Mucosa of stomach (tissue), 1 donor: ENCODE results near the gene ACYP2.
"Not testable (repeated sequence)": the region's sequence is repeated elsewhere in the genome, so short reads cannot be mapped to it uniquely, and the experiment has no call there.

Experiments
- H3K27me3 ChIP-seq: one replicate; pipeline ENCODE4 v1.7.0; 2013; ENCODE audit warnings: mild to moderate bottlenecking, low read length; ENCODE audit not compliant: control insufficient read depth, insufficient read depth
- H3K36me3 ChIP-seq: one replicate; pipeline ENCODE4 v1.7.0; 2013; ENCODE audit warnings: low read length; ENCODE audit not compliant: control insufficient read depth, insufficient read depth
- H3K4me1 ChIP-seq: one replicate; pipeline ENCODE4 v1.7.0; 2013; ENCODE audit warnings: mild to moderate bottlenecking, low read length; ENCODE audit not compliant: control insufficient read depth, insufficient read depth
- H3K4me3 ChIP-seq: one replicate; pipeline ENCODE4 v1.7.0; 2013; ENCODE audit warnings: low read length
- H3K9ac ChIP-seq: one replicate; pipeline ENCODE4 v1.7.0; 2013; ENCODE audit warnings: mild to moderate bottlenecking, low read length, moderate library complexity
- H3K9me3 ChIP-seq: one replicate; pipeline ENCODE4 v1.7.0; 2013; ENCODE audit warnings: mild to moderate bottlenecking, low read length, moderate library complexity; ENCODE audit not compliant: control insufficient read depth
- donor health status: Pancreatic carcinoma.

The ACYP2 gene

DNA sequence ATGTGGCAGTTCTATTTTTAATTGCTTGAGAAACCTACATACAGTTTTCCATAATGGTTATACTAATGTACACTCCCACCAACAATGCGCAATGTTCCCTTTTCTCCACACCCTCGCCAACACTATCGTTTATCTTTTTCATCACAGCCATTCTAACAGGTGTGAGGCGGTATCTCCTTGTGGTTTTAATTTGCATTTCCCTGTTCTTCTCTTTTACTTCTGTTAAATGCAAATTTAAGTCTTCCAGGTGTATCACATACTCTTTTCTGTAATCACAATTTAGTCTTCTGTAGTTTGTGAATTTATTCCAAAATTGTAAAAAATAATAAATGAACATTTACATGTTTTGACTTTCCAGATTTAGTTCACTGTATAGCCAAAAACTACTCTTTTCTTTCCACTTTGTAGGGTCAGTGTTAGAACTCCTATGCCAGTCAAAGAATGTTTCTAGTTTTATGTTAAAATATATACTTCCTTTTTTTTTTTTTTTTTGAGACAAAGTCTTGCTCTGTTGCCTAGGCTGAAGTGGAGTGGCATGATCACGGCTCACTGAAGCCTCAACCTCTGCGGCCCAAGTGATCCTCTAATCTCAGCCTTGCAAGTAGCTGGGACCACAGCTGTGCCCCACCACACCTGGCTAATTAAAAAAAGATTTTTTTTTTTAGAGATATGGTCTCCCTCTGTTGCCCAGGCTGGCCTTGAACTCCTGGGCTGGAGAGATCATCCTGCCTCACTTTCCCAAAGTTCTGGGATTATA lies 15.4 kb upstream of the ACYP2 start:
- Histone ChIP-seq H3K9me3 (no peaks in the 10 kb centered on the region), H3K27me3 (no peaks in the 10 kb centered on the region), H3K9ac (no peak overlapping the region), H3K36me3 (no peaks in the 10 kb centered on the region), H3K4me3 (no peak overlapping the region), H3K4me1 (no peaks in the 10 kb centered on the region)

DNA sequence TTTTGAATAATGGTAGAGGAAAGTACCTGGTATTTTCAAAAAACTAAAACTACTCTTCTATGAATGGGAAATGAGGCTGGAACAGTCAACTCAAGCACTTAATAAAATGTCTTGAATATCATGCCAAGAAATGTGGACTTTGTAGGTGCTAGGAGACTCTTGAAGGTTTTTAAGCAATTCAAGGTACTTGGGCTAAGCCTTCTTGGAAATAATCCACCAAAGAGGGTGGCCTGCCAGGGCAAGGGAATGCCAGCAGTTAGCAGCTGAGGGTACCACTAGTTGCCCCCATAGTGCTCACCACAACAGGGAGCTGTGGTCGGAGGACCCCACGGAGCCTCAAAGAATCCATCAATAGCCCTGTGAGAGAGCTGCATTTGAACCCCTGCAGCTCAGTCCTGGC lies 14.6 kb upstream of the ACYP2 start:
- Histone ChIP-seq H3K36me3 (no peaks in the 10 kb centered on the region), H3K9ac (no peak overlapping the region), H3K9me3 (no peaks in the 10 kb centered on the region), H3K4me1 (no peaks in the 10 kb centered on the region), H3K27me3 (no peaks in the 10 kb centered on the region), H3K4me3 (no peak overlapping the region)

DNA sequence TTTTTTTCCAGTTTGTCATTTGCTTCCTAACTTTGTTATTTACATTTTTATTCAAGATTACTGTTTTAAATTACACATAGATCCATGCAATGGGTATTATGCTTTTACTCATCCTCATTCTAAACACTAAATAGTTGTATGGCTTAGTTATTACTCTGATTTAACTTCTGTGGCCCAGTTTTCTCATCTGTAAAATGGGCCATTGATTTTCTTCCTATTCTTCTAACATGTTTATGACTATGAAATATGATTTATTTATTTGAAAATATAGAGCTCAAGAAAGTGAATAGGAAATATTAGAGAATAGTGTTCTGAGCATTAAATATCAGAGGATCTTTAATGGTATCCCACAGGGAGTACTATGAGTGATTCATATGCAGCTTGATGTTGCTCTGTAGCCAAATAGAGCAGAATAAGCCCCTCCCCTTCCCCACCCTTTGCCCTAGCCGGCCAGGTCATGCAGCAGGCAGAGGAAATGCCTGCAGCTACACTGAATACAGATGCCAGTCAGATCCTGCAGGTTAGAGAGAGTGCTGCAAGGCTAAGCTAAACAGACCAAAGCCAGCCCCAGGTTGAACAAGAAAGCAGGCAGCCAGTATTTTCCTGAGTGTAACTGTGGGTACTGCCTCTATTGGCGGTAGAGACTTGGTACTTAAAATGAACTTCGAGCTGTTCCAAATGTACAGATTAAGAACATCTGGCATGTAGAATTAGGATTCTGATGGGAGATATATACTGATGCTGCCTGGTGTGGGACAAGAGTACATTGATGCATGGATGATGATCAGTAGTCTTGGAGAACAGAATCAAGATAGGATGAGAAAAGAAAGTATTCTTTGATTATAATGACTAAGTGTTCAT lies 11.7 kb upstream of the ACYP2 start:
- H3K4me1 ChIP-seq = no peaks in the 10 kb centered on the region
- no peaks in the 10 kb centered on the region for H3K9me3 ChIP-seq
- H3K36me3 ChIP-seq = no peaks in the 10 kb centered on the region
- no peak overlapping the region for H3K4me3 ChIP-seq
- H3K27me3 ChIP-seq = no peaks in the 10 kb centered on the region
- H3K9ac ChIP-seq = no peak overlapping the region

DNA sequence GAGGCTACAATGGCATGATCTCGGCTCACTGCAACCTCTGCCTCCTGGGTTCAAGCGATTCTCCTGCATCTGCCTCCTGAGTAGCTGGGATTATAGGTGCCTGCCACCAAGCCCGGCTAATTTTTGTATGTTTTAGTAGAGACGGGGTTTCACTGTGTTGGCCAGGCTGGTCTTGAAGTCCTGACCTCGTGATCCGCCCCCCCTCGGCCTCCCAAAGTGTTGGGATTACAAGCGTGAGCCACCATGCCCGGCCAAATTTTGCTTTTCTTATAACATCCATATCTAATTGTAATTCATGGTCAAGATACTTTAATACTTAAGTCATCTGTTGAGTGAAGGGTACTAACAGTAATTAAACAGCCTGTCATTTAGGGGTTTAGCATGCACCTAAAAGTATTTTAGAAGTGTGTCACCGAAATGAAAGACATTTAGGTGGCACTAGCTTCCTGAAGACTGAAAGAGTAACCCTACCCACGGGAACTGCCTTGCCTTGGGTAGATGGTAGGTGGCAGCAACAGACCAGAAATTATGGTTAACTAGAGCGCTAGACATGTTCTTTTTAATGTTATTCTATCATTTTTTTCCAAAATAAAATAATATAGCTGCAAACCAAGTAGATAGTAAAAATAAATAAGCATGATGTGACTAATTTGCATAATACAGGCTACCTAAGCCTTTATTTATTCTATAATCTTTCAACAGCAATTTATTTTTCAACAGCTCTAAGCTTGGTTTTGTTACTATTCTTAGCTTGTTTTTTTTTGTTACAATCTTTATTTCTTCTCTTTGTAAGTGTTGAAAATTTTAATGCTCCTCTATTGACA lies 8.6 kb upstream of the ACYP2 start:
- no peaks in the 10 kb centered on the region for H3K4me1 ChIP-seq

DNA sequence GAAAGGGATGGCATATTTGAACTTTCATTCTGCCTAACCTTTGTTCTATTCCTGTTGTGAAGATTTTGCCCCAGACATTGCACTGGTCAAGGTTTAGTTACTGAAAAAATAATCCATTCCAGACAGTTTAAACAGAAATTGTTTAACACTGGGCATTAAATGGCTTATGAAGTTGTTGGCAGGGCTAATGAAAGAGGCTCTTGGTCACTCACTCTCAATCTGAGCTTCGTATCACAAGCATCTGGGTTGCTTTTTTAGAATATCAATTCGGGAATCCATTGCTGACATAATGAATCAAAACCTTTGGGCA lies 8.0 kb upstream of the ACYP2 start:
- H3K4me3 ChIP-seq = no peak overlapping the region
- no peaks in the 10 kb centered on the region for H3K27me3 ChIP-seq
- H3K36me3 ChIP-seq = no peaks in the 10 kb centered on the region
- H3K9ac ChIP-seq = no peak overlapping the region
- no peaks in the 10 kb centered on the region for H3K4me1 ChIP-seq
- H3K9me3 ChIP-seq = no peaks in the 10 kb centered on the region

More for the DNA sequence above, 8.6 kb upstream of the ACYP2 start:
- no peak overlapping the region for H3K9ac ChIP-seq
- no peaks in the 10 kb centered on the region for H3K27me3 ChIP-seq
- no peak overlapping the region for H3K4me3 ChIP-seq
- no peaks in the 10 kb centered on the region for H3K36me3 ChIP-seq
- no peaks in the 10 kb centered on the region for H3K9me3 ChIP-seq

DNA sequence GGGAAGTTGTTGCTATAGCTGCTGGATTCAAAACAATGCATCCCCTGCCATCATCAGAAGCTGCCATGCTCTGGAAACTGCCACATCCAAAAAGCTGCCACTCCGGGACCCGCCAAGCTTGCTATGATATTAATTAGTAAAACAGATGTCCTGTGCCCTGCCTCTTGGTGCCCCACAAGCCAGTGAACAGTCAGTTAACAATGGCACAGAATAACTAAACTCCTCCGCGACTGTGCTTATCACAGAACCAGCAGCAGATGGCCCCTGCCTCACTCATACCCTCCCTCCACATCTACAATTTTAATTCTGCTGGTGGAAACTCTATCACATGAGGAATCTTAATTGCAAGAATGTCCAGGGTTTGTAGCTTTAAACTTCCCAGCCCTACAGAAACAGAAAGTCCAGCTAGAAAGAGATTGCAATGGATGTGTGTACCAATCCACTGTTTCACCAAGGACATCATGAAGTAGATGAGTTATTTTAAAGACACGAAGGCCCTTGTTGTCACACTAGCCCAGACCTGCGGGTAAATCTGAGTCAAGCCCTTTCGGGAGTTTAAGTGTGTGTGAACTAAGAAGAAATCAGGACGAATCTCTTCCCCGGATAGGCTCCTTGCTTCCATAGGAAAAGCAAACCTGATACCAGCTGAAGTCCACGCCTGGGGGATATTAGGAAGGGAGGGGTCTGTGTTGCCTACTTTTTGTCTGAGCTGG lies 7.4 kb upstream of the ACYP2 start:
- H3K9ac ChIP-seq = no peak overlapping the region
- H3K4me1 ChIP-seq = no peaks in the 10 kb centered on the region
- H3K9me3 ChIP-seq = no peaks in the 10 kb centered on the region
- H3K36me3 ChIP-seq = no peaks in the 10 kb centered on the region
- H3K4me3 ChIP-seq = no peak overlapping the region
- H3K27me3 ChIP-seq = no peaks in the 10 kb centered on the region

DNA sequence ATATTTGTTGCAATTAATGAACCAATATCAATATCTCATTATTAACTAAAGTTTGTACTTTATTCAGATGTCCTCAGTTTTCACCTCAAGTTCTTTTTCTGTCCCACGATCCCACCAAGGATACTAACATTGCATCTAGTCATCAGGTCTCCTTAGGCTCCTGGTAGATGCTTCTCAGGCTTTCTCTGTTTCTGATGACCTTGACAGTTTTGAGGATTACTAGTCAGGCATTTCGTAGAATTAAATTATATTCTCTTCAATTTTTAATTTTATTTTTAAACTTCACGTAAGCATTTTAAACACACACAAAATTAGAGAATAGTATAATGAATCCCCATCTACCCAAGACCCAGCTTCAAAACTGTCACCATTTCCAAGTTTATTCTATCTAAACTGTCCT lies 5.6 kb upstream of the ACYP2 start:
- Histone ChIP-seq H3K9ac (no peak overlapping the region), H3K4me3 (no peak overlapping the region), H3K36me3 (no peaks in the 10 kb centered on the region), H3K4me1 (no peaks in the 10 kb centered on the region), H3K9me3 (no peaks in the 10 kb centered on the region), H3K27me3 (no peaks in the 10 kb centered on the region)

DNA sequence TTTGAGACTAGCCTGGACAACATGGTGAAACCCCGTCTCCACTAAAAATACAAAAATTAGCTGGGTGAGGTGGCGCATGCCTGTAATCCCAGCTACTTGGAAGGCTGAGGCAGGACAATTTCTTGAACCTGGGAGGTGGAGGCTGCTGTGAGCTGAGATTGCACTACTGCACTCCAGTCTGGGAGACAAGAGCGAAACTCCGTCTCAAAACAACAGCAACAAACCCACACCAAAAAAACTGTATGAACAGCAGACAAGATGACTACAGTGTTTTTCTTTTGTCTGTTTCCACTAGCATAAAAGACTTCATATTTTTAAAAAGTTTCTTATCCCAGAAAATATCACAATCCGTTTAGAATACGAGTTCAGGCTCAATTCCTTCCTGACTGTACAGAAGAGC lies 936 bp upstream of the ACYP2 start:
- not testable (repeated sequence) for H3K27me3 ChIP-seq, H3K4me1 ChIP-seq, H3K36me3 ChIP-seq, H3K9ac ChIP-seq, H3K9me3 ChIP-seq, H3K4me3 ChIP-seq

DNA sequence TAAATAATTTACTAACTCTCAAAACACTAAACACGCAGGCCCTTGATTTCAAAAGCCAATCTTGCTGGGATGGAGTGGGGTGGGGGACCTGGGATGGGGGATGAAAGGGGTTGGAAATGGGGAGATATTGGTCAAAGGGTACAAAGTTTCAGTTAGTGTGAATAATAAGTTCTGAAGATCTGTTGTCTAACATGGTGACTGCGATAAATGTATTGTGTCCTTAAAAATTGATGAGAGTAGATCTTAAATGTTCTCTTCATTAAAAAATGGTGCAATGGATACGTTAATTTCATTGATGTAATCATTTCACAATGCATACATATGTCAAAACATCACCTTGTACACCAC lies 505 bp upstream of the ACYP2 start:
- no peaks in the 10 kb centered on the region for H3K4me1 ChIP-seq
- H3K9ac ChIP-seq = peak overlapping the region; percentile 99
- H3K4me3 ChIP-seq = peak overlapping the region; percentile 93
- no peaks in the 10 kb centered on the region for H3K36me3 ChIP-seq
- no peaks in the 10 kb centered on the region for H3K27me3 ChIP-seq
- H3K9me3 ChIP-seq = no peaks in the 10 kb centered on the region

DNA sequence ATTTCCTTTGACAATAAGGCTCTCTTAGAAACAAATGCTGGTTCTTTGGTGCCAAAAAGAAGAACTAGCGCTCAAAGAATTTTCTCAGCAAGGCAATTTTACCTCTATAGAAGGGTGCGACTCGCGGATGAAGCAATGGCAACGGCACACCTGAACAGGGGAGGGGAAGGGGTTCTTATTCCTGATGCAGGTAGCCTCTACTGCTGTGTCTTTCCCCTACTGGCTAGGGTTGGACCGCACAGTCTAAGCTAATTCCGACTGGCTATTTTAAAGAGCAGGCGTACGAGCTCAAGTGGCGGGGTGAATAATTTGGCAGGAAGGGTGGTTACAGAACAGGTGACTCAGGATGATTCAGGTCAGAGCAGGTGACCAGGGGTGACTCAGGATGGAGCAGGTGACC lies 1.2 kb downstream of the ACYP2 start:
- H3K4me3 ChIP-seq, H3K27me3 ChIP-seq, H3K4me1 ChIP-seq, H3K36me3 ChIP-seq, H3K9ac ChIP-seq, H3K9me3 ChIP-seq: not testable (repeated sequence)

DNA sequence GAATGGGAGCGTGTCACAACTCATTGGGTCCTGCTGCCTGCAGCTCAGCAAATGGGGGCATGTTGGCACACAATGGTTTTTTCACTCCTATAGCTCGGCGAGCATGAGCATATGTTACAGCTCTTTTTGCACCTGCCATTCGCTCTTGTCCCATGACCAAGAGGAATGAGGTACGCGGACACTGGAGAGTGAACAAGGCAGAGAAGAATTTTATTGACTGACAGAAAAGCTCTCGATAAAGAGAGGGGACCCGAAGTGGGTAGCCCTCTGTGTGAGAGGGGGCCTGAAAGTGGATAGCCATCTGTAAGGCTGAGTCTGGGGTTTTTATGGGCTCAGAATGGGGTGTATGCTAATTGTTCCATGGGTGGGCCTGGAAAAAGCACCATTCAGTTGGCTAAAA lies 5.5 kb downstream of the ACYP2 start:
- Histone ChIP-seq H3K4me1 (no peaks in the 10 kb centered on the region), H3K4me3 (no peak overlapping the region), H3K27me3 (no peaks in the 10 kb centered on the region), H3K36me3 (no peaks in the 10 kb centered on the region), H3K9me3 (no peaks in the 10 kb centered on the region), H3K9ac (no peak overlapping the region)
